H9 (cell line): ENCODE data around the gene SIGLEC1. TPM values are rescaled to one million over a fixed set of nuclear protein-coding genes. Genes with fewer than 3 reads are reported as not detected.

Source experiments
- DNase-seq: peaks from one replicate; pipeline ENCODE4 v3.0.0-alpha.2; 2017
- H2AFZ ChIP-seq: one replicate; pipeline ENCODE4 v1.6.1; 2013; ENCODE audit warnings: mild to moderate bottlenecking, low read length, control low read depth, moderate library complexity
- H2AK5ac ChIP-seq: 2 replicates; pipeline ENCODE4 v1.6.1; 2013; ENCODE audit warnings: low read length, control low read depth, mixed read lengths; ENCODE audit not compliant: insufficient read length
- H2BK120ac ChIP-seq: one replicate; pipeline ENCODE4 v1.6.1; 2013; ENCODE audit warnings: low read depth, mild to moderate bottlenecking, low read length, control low read depth, inconsistent platforms; ENCODE audit not compliant: poor library complexity, severe bottlenecking
- H2BK12ac ChIP-seq: 2 replicates; pipeline ENCODE4 v1.6.1; 2013; ENCODE audit warnings: low read length, control low read depth, mixed read lengths, low read depth; ENCODE audit not compliant: insufficient read length
- H2BK15ac ChIP-seq: 2 replicates; pipeline ENCODE4 v1.6.1; 2013; ENCODE audit warnings: low read depth, low read length, control low read depth
- H2BK20ac ChIP-seq: one replicate; pipeline ENCODE4 v1.6.1; 2013; ENCODE audit warnings: low read depth, mild to moderate bottlenecking, low read length, control low read depth, inconsistent platforms; ENCODE audit not compliant: poor library complexity, severe bottlenecking
- H2BK5ac ChIP-seq: 2 replicates; pipeline ENCODE4 v1.6.1; 2013; ENCODE audit warnings: low read length, control low read depth, mixed read lengths; ENCODE audit not compliant: insufficient read length
- H3K14ac ChIP-seq: 2 replicates; pipeline ENCODE4 v1.6.1; 2013; ENCODE audit warnings: low read length, control low read depth; ENCODE audit not compliant: insufficient read depth
- H3K18ac ChIP-seq: 2 replicates; pipeline ENCODE4 v1.6.1; 2013; ENCODE audit warnings: low read depth, mild to moderate bottlenecking, mixed read lengths, low read length, control low read depth; ENCODE audit not compliant: insufficient read length
- H3K23ac ChIP-seq: 2 replicates; pipeline ENCODE4 v1.6.1; 2013; ENCODE audit warnings: low read length, control low read depth, mixed read lengths, low read depth; ENCODE audit not compliant: insufficient read length
- H3K23me2 ChIP-seq: 2 replicates; pipeline ENCODE4 v1.6.1; 2013; ENCODE audit warnings: low read depth, mild to moderate bottlenecking, mixed read lengths, low read length, control low read depth; ENCODE audit not compliant: insufficient read length, poor library complexity, severe bottlenecking
- H3K27ac ChIP-seq: 2 replicates; pipeline ENCODE4 v1.5.1; 2013; ENCODE audit warnings: low read length, control low read depth, mixed read lengths, low read depth; ENCODE audit not compliant: insufficient read length
- H3K27me3 ChIP-seq: 2 replicates; pipeline ENCODE4 v1.6.1; 2013; ENCODE audit warnings: low read length, control low read depth, inconsistent platforms; ENCODE audit not compliant: insufficient read depth
- H3K4ac ChIP-seq: 2 replicates; pipeline ENCODE4 v1.6.1; 2013; ENCODE audit warnings: low read depth, mild to moderate bottlenecking, control low read depth, inconsistent platforms, low read length, moderate library complexity
- H3K4me1 ChIP-seq: 2 replicates; pipeline ENCODE4 v1.6.1; 2013; ENCODE audit warnings: low read length, control low read depth, inconsistent platforms; ENCODE audit not compliant: insufficient read depth
- H3K4me2 ChIP-seq: 2 replicates; pipeline ENCODE4 v1.6.1; 2013; ENCODE audit warnings: low read length, control low read depth, mixed read lengths; ENCODE audit not compliant: insufficient read length, insufficient read depth
- H3K56ac ChIP-seq: 2 replicates; pipeline ENCODE4 v1.6.1; 2013; ENCODE audit warnings: low read depth, mild to moderate bottlenecking, mixed read lengths, low read length, control low read depth; ENCODE audit not compliant: insufficient read length
- H3K79me1 ChIP-seq: 2 replicates; pipeline ENCODE4 v1.6.1; 2013; ENCODE audit warnings: low read depth, mild to moderate bottlenecking, moderate library complexity, low read length, control low read depth, inconsistent platforms; ENCODE audit not compliant: insufficient read depth, poor library complexity, severe bottlenecking
- H3K79me2 ChIP-seq: 2 replicates; pipeline ENCODE4 v1.6.1; 2013; ENCODE audit warnings: low read length, control low read depth, inconsistent platforms; ENCODE audit not compliant: insufficient read depth
- H3K9ac ChIP-seq: 2 replicates; pipeline ENCODE4 v1.6.1; 2013; ENCODE audit warnings: low read length, control low read depth, mixed read lengths; ENCODE audit not compliant: insufficient read length; ENCODE audit errors: extremely low read depth
- H3K9me3 ChIP-seq: one replicate; pipeline ENCODE4 v1.6.1; 2013; ENCODE audit warnings: low read depth, low read length, inconsistent platforms; ENCODE audit not compliant: control insufficient read depth
- H3T11ph ChIP-seq: one replicate; pipeline ENCODE4 v1.6.1; 2013; ENCODE audit warnings: mild to moderate bottlenecking, low read length, control low read depth, inconsistent platforms
- H4K20me1 ChIP-seq: one replicate; pipeline ENCODE4 v1.6.1; 2013; ENCODE audit not compliant: control insufficient read depth, insufficient read length, insufficient read depth
- H4K5ac ChIP-seq: 2 replicates; pipeline ENCODE4 v1.6.1; 2013; ENCODE audit warnings: low read depth, mild to moderate bottlenecking, mixed read lengths, low read length, control low read depth; ENCODE audit not compliant: insufficient read length
- H4K8ac ChIP-seq: replicated peaks from 2 replicates; pipeline ENCODE4 v1.6.1; 2013; ENCODE audit warnings: low read length, control low read depth, mixed read lengths, low read depth; ENCODE audit not compliant: insufficient read length
- H4K91ac ChIP-seq: 2 replicates; pipeline ENCODE4 v1.6.1; 2013; ENCODE audit warnings: low read depth, mild to moderate bottlenecking, moderate library complexity, mixed read lengths, low read length, control low read depth; ENCODE audit not compliant: insufficient read length
- H3K27ac Mint-ChIP-seq, 3 experiments: 2 replicates in 2 of 3; 3 replicates in 1 of 3; pipeline ENCODE4 v1.8.0; 2020 to 2021; ENCODE audit warnings: mixed read lengths in 3 of 3, mild to moderate bottlenecking in 1 of 3, moderate library complexity in 1 of 3
- H3K27me3 Mint-ChIP-seq: 2 replicates; pipeline ENCODE4 v1.8.0; 2021; ENCODE audit warnings: low read depth, mild to moderate bottlenecking, moderate library complexity, mixed read lengths
- H3K36me3 Mint-ChIP-seq, 3 experiments: 2 replicates in 2 of 3; 3 replicates in 1 of 3; pipeline ENCODE4 v1.8.0; 2020 to 2021; ENCODE audit warnings: low read depth in 3 of 3, mixed read lengths in 3 of 3; ENCODE audit not compliant: insufficient read depth in 1 of 3
- H3K4me1 Mint-ChIP-seq, 2 experiments: 2 replicates each; pipeline ENCODE4 v1.8.0; 2020; ENCODE audit warnings: mixed read lengths in 2 of 2
- H3K4me3 Mint-ChIP-seq, 2 experiments: 2 replicates in 1 of 2; 3 replicates in 1 of 2; pipeline ENCODE4 v1.8.0; 2020 to 2021; ENCODE audit warnings: mild to moderate bottlenecking in 2 of 2, mixed read lengths in 2 of 2, moderate library complexity in 1 of 2
- H3K9me3 Mint-ChIP-seq, 2 experiments: 2 replicates in 1 of 2; 3 replicates in 1 of 2; pipeline ENCODE4 v1.8.0; 2020; ENCODE audit warnings: mild to moderate bottlenecking in 2 of 2, mixed read lengths in 2 of 2, moderate library complexity in 1 of 2
- CTCF ChIP-seq: fragments of 200-600 bp; sonication (generic); conservative IDR thresholded peaks from 3 replicates; pipeline ENCODE4 v1.8.0; 2021; ENCODE audit warnings: antibody characterized with exemption, mild to moderate bottlenecking
- WGBS: extraction: QIAGEN DNeasy Blood & Tissue Kit; methylation state at CpG from one replicate; pipeline ENCODE4 v1.1.7; 2013; ENCODE audit warnings: missing lambda C conversion rate, low lambda C conversion rate, mixed read lengths; ENCODE audit not compliant: insufficient read length; ENCODE audit errors: extremely low coverage; 5-methylcytosine and 5-hydroxymethylcytosine counted together
- total RNA-seq: library from RNA; stranded (reverse); gene quantifications from 2 replicates; pipeline ENCODE4 v1.2.1, GENCODE V29; 2021

SIGLEC1 gene
- total RNA-seq, 1 experiment from 2014 or later: not detected

- no CpG with 5 or more reads among the region's 19 CpGs for WGBS
- no peak overlapping the region for H2BK120ac ChIP-seq
- H4K8ac ChIP-seq: no peak overlapping the region
- H3K27me3 ChIP-seq: no peaks in the 10 kb centered on the region
- H2BK5ac ChIP-seq: no peak overlapping the region
- no peak overlapping the region for H2BK12ac ChIP-seq
- no peaks in the 10 kb centered on the region for H3K23me2 ChIP-seq
- no peak overlapping the region for H2BK15ac ChIP-seq
- no peak overlapping the region for H3K56ac ChIP-seq
- no peak overlapping the region for H2BK20ac ChIP-seq
- no peaks in the 10 kb centered on the region for H3K9me3 Mint-ChIP-seq
- no peak overlapping the region for H4K91ac ChIP-seq
- 0 out of 5 replicates have a peak overlapping the region, but pooled peaks of 1 of the 2 experiments have one; percentile 39 for H3K4me3 Mint-ChIP-seq
- H3K27me3 Mint-ChIP-seq: peaks cover 5% of the 10 kb centered on the region
- H3K9ac ChIP-seq: no peak overlapping the region
- no peak overlapping the region for H3K27ac ChIP-seq
- no peak overlapping the region for H3K4me2 ChIP-seq
- DNase-seq: peak; percentile 61
- H3K36me3 Mint-ChIP-seq: no peaks in the 10 kb centered on the region
- H3K14ac ChIP-seq: no peak overlapping the region; the same call in 1 of the 2 replicates
- H4K5ac ChIP-seq: no peak overlapping the region
- H3T11ph ChIP-seq: no peak overlapping the region
- H3K9me3 ChIP-seq: no peaks in the 10 kb centered on the region
- peaks cover 3% of the 10 kb centered on the region; the same call in 1 of the 2 replicates for H3K4me1 ChIP-seq
- no peak overlapping the region for H2AFZ ChIP-seq
- H3K23ac ChIP-seq: no peak overlapping the region
- H3K79me1 ChIP-seq: no peaks in the 10 kb centered on the region
- H4K20me1 ChIP-seq: no peaks in the 10 kb centered on the region
- peaks cover 8 to 27% of the 10 kb centered on the region in 2 experiments for H3K4me1 Mint-ChIP-seq
- no peak overlapping the region for H3K18ac ChIP-seq
- TF ChIP-seq CTCF: no peak
- no peaks in the 10 kb centered on the region for H3K79me2 ChIP-seq
- H3K4ac ChIP-seq: no peak overlapping the region
- H3K27ac Mint-ChIP-seq: peak overlapping the region in 1 of 3 experiments; percentile 93; a peak in 4 of 7 replicates
- no peak overlapping the region for H2AK5ac ChIP-seq
Observed at GRCh38 chr20:3739054-3739925, 26.9 kb upstream of the SIGLEC1 start.
